ENCODE results near the gene PDXP. TPM values are rescaled to one million over a fixed set of nuclear protein-coding genes. Genes with fewer than 3 reads are reported as not detected.

Gene PDXP
- total and polyA plus RNA-seq, 2 of the 4 experiments (the other 2 are of a cell fraction): 5.4 to 24.1 TPM

DNA sequence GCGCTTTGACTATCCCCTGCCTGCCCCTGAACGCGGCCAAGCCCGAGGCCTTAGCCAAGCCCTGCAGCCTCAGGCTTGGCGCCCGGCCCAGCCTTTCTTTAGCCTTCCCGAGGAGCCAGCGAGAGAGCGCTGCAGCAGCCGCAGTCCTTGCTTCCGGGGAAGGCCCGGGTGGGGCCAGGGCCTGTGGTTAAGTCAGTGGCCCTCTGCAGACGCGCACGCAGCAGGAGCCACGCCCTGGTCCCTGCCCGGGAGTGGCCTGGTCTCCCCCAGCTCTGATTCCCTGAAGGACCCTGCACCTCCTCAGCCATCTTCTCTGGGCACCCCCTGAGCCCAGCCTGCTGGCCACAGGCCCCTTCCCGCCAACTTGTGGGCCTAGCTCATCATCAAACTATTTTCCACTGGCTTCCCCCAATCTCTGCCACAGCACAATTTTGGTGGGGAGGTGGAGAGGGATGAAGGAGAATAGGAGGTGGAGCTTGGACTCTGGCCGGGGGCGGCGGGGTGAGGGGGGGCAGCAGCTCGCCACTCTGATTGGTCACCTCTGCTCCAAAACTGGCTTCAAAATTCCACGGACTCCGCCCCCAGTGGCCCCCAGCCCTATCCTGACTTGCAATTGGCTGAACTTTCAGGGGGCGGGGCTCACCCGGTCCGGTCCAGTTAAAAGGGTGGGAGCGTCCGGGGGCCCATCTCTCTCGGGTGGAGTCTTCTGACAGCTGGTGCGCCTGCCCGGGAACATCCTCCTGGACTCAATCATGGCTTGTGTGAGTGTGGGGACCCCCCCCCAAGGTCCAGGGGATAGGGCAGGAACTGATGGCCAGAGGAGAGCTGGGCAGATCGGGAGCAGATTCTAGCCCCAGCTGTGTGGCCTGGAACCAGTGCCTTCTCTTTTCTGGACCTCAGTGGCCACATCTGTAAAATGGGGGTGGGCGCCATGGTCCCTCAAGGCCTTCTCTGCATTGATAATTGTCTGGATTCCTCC, 16.7 kb downstream of the PDXP start, which contains the start of gene LGALS1:
Gene LGALS1, plus strand, starts transcription at position 686 of the 979 bp plus-strand sequence. Its CDS starts 67 bp downstream, at position 753.
- H4K91ac ChIP-seq (ENCODE audit: insufficient read depth, low read depth, low read length): peak within 1 kb of the TSS; percentile 98
- H3K9ac ChIP-seq (ENCODE audit: low read depth, low read length): peak within 1 kb of the TSS; percentile 97
- peak within 1 kb of the TSS; percentile 99 for H2AK5ac ChIP-seq (ENCODE audit: low read depth, low read length)
- WGBS, 2 experiments (ENCODE audit: extremely low coverage in 2 of 2, insufficient read length in 1 of 2): 4% methylated on average over 4 of the region's 34 CpGs; no CpG with 5 or more reads in 1 of the 2 experiments
- H2AFZ ChIP-seq (replicated peaks; ENCODE audit: low read length, poor library complexity): peak within 1 kb of the TSS; percentile 92
- H4K8ac ChIP-seq (ENCODE audit: low read depth in 2 of 2, low read length in 2 of 2): peak within 1 kb of the TSS; percentile 89 to 93
- H2BK120ac ChIP-seq (ENCODE audit: low read depth, low read length): peak within 1 kb of the TSS; percentile 91
- ChIA-PET CTCF (interaction anchor here (1.2 kb wide), 1 partner anchor 17 kb away, joined by 4 read pairs; no protein-coding TSS in a partner anchor), POLR2A (ENCODE audit: unreplicated experiment) (interaction anchor here (0.6 to 2.8 kb wide), 10 partner anchors 8 to 67 kb away, joined by 3 to 23 read pairs (median 4); partner anchors contain the start of genes GGA1 and PDXP)
- H3K27ac ChIP-seq (ENCODE audit: insufficient read depth, low read length): peak within 1 kb of the TSS; percentile 98
- no peaks in the 10 kb centered on the region; the same call in 1 of the 2 replicates for H3K9me1 ChIP-seq (ENCODE audit: insufficient read depth, low read length)
- H2BK5ac ChIP-seq (ENCODE audit: low read depth, low read length, poor library complexity, severe bottlenecking): peak within 1 kb of the TSS; percentile 98
- H3K18ac ChIP-seq (ENCODE audit: low read depth, low read length): peak within 1 kb of the TSS; percentile 87
- H3K4me3 ChIP-seq (ENCODE audit: insufficient read depth, low read depth, low read length): peak within 1 kb of the TSS; percentile 92
- TF ChIP-seq RAD21 (IDR thresholded peaks at IDR 0.05; ENCODE audit: low read length) (0 out of 2 replicates have a peak, but pooled peaks have one; percentile 21), CEBPB (IDR thresholded peaks at IDR 0.05; ENCODE audit: low read depth, low read length) (no peak), MAZ (IDR thresholded peaks at IDR 0.05; ENCODE audit: borderline replicate concordance, low read depth, low read length) (peak; percentile 97), FOS (IDR thresholded peaks at IDR 0.05; ENCODE audit: low read depth, low read length) (peak; percentile 18; the same call in 1 of the 2 replicates), RCOR1 (IDR thresholded peaks at IDR 0.05; ENCODE audit: insufficient replicate concordance, low read length) (peak; percentile 53), MAFK (IDR thresholded peaks at IDR 0.05; ENCODE audit: low read depth, low read length) (no peak), MXI1 (IDR thresholded peaks at IDR 0.05; ENCODE audit: borderline replicate concordance, low read depth, low read length) (peak; percentile 28; the same call in 1 of the 2 replicates), POLR2A (IDR thresholded peaks at IDR 0.05; ENCODE audit: low read depth, low read length) (peak; percentile 99)
- H3K23ac ChIP-seq (ENCODE audit: low read depth, low read length): peak within 1 kb of the TSS; percentile 100
- peak within 1 kb of the TSS; percentile 99 for H3K4ac ChIP-seq (ENCODE audit: low read depth, low read length)
- peaks cover 12 to 71% of the 10 kb centered on the region in 2 experiments; a peak in 3 of 4 replicates for H3K79me1 ChIP-seq (ENCODE audit: low read depth in 1 of 2, low read length in 2 of 2)
- intact Hi-C loops (cut with micrococcal nuclease) (loop anchor here (1.0 to 5.0 kb wide), 2 partner anchors 32 to 128 kb away; no protein-coding TSS in a partner anchor), dilution Hi-C loops (cut with HindIII; ENCODE audit: low sequenced_read_pairs, unreplicated experiment) (no loop called here), in situ Hi-C loops (cut with MboI; ENCODE audit: low sequenced_read_pairs) (no loop called here)
- H3K14ac ChIP-seq (replicated peaks; ENCODE audit: low read depth, low read length): peak within 1 kb of the TSS; percentile 100
- peak; percentile 69 for ATAC-seq (ENCODE audit: low read depth)
- peak within 1 kb of the TSS; percentile 100 for H2AK9ac ChIP-seq (replicated peaks; ENCODE audit: low read depth, low read length, poor library complexity)
- peaks cover 14% of the 10 kb centered on the region for H3K4me1 ChIP-seq (ENCODE audit: control insufficient read depth, insufficient read depth, low read length)
- peaks cover 28% of the 10 kb centered on the region for H3K36me3 ChIP-seq (ENCODE audit: control insufficient read depth, insufficient read depth, low read length)
- H3K27me3 ChIP-seq (ENCODE audit: control insufficient read depth, insufficient read depth, low read length): no peaks in the 10 kb centered on the region
- peak within 1 kb of the TSS; percentile 89 for H3K4me2 ChIP-seq (ENCODE audit: low read depth, low read length)
- peak within 1 kb of the TSS; percentile 100 for H3K56ac ChIP-seq (ENCODE audit: extremely low read depth, insufficient read depth, low read length)
- BruUV-seq (replicated peaks): no TSS peak
- H4K20me1 ChIP-seq (ENCODE audit: insufficient read depth, low read length): peaks cover 52% of the 10 kb centered on the region
- no peaks in the 10 kb centered on the region for H3K9me3 ChIP-seq (ENCODE audit: control insufficient read depth, insufficient read depth, low read length)
- H4K5ac ChIP-seq (ENCODE audit: low read depth, low read length): peak within 1 kb of the TSS; percentile 93
- peak within 1 kb of the TSS; percentile 53 for H2BK20ac ChIP-seq (ENCODE audit: low read depth, low read length)
- H2BK15ac ChIP-seq (ENCODE audit: low read depth, low read length): peak within 1 kb of the TSS; percentile 84; the same call in 2 of the 3 replicates
- DNase-seq: peak; percentile 97
